NOMO-1 treated with DMSO at 0.1 percent for 48 hours (cell line): ENCODE measurements around the gene GYS1.

Source experiments
- DNase-seq: peaks from one replicate; lab custom pipeline; 2025; ENCODE audit not compliant: unreplicated experiment; lab: John Stamatoyannopoulos, UW

GYS1 gene

DNA sequence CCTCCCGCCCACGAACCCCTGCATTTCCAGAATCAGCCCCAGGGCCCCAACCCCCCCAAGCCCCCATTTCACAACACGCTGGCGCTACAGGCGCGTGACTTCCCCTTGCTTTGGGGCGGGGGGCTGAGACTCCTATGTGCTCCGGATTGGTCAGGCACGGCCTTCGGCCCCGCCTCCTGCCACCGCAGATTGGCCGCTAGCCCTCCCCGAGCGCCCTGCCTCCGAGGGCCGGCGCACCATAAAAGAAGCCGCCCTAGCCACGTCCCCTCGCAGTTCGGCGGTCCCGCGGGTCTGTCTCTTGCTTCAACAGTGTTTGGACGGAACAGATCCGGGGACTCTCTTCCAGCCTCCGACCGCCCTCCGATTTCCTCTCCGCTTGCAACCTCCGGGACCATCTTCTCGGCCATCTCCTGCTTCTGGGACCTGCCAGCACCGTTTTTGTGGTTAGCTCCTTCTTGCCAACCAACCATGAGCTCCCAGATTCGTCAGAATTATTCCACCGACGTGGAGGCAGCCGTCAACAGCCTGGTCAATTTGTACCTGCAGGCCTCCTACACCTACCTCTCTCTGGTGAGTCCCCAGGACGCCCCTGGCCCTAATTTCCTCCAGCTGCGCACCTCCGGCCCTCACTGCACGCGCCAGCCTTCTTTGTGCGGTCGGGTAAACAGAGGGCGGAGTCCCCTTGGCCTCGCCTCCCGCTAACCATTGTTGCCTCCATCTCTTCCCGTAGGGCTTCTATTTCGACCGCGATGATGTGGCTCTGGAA is 27.9 kb downstream of the GYS1 start, which contains the start of gene FTL:
Gene FTL (plus strand): TSS at position 270 of the 766 bp plus-strand sequence. CDS start 199 bp downstream, at position 469.
- DNase-seq: peak; percentile 95

DNA sequence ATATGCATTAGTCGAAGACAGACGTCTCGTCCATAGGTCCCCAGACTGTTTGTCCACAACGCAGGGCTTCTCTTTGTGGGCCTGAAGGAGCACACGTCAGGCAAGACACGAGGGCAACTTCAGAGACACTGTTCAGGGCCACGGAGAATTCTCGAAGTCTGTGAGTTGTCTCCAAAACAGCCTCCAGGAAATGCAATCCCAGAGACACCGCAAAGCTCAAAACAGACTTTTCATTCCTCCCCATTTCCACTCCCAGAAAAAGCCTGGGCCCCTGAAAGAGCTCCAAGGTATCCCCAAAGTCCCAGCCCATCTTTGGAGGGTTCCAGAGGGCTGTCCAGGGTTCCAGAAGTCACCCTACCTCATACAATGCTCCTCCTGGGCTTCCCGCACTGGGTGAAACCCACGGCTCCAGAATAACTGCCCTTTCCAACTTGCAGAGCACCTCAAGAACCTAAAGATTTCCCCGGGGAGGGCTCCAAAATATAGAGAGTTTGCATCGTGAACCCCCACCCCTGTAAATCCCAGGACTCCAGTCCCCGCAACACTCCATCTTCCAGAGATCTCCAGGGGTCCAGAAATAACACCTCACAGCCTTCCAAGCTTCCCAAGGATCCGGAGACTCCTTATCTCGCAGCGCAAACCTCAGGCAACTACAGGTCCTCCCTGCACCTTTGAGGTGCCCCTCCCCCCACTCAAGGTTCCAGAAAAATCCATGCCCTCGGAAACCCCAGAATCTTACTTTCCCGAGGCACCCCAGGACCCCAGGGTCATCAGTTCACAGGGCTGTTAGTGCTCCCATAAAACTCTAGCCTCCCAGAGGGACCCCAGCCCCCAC is 28.7 kb downstream of the GYS1 start:
- DNase-seq: no peak

DNA sequence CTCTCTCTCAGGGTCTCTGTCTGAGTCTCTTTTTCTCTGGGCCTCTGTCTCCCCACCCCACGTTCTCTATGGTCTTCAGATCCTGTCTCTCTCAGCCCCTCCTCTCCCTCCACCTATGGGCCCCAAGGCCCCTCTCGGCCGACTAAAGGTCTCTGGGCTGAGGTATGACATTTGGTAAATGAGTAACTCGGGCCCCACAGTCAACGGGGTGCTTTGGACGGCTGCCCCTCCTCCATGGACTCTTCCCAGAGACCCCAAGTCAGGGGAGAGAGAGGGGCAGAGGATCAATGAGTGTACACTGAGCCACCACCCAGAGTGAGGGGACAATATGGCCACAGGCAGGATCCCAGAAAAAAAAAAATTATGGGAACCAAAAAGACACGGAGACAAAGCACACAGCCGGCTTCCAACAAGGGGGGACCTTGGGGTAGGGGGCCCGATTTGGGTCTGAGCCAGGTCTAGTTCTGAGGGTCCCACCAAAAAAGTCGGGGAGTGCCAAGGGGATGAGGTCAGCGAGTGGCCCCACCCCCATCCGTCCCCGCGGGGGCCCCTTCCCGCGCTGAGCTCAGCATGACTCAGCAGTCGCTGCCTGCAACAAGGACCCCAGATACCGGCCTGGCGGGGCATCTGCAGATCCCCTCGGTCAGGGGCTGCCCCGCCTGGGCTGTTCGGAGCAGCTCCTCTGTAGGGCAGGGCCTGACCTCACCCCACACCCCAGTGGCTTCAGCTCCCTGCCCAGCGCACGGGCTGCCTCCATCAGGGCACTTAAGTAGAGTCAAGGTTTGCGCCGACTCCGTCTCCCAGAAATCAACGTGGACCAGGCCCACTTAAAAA is 29.5 kb downstream of the GYS1 start:
- DNase-seq: peak; percentile 51

DNA sequence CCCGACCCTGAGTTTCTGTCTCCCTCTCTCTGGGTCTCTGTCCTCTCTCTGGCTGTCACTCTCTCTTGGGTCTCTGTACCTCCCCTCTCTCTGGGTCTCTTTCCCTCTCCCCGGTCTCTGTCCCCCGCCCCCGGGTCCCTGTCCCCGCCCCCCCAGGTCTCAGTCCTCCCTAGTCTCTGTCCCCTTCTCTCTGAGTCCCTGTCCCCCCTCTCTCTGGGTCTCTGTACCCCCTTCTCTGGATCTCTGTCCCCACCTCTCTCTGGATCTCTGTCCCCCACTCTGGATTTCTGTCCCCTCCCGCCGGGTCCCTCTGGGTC is 30.3 kb downstream of the GYS1 start:
- no peak for DNase-seq

DNA sequence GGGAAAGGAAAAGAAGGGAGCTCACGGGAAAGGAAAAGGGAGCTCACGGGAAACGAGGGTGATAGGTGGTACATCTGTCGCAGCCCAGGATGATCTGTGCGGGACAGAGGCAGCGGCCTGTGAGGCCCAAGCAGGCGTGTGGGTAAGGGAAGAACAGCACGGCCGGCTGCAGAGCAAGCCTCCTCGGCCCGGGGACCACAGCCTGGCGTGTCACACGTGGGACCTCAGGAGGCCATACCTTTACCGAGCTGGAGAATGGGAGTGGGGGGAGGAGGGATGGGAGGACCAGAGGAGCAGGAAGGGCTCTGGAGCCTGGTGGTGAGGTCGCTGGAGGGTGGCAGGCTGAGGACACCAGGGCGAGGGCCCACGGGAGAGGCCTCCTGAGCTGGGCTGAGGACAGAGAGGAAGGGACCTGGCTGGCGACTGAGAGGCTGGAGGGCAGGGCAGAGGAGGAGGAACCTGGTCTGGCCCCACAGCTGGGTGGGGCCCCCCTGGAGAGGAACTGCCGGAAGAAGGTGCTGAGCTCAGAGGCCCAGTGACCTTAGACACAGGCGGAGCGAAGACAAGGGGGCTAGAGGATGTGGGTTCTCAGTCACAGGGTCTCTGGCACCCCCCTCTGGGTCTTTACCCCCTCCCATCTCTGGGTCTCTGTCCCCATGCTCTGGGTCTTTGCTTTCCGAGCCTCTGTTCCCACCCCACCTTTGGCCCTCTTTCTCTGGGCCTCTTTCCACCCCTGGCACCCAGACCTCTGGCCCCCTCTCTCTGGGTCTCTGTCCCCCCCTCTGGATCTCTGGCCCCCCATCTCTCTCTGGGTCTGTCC is 30.9 kb downstream of the GYS1 start:
- peak; percentile 90 for DNase-seq

DNA sequence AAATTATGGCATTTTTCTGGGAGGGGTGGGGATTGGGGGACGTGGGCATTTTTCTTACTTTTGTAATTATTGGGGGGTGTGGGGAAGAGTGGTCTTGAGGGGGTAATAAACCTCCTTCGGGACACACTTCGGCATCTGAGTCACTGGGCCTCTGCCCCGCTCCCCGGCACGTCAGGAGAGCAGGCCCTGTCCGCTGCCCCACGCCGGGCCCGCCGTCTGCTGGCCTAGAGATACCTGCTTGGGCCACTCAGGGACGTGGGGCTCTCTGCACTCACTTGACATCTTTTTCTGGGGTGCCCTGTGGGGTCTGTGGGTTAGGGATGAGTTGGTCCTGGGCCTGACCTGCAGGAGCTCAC is 31.5 kb downstream of the GYS1 start:
- no peak for DNase-seq

DNA sequence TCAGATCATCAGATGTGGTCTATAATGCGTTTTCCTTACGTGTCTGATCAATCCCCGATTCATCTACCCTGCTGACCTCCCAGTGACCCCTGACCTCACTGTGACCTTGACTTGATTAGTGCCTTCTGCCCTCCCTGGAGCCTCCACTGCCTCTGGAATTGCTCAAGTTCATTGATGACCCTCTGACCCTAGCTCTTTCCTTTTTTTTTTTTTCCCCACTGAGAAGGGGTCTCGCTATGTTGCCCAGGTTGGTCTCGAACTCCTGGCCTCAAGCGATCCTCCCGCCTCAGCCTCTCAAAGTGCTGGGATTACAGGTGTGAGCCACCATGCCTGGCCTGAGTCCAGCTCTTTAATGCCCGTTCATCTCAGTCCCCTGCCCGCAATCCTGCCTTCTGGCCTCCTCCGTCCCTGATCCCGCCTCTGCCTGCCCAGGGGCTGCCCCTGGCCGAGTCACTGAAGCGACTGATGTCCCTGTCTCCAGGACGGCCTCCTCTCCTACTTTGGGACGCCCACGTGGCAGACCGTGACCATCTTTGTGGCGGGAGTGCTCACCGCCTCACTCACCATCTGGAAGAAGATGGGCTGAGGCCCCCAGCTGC is 32.0 kb downstream of the GYS1 start:
- DNase-seq: no peak

DNA sequence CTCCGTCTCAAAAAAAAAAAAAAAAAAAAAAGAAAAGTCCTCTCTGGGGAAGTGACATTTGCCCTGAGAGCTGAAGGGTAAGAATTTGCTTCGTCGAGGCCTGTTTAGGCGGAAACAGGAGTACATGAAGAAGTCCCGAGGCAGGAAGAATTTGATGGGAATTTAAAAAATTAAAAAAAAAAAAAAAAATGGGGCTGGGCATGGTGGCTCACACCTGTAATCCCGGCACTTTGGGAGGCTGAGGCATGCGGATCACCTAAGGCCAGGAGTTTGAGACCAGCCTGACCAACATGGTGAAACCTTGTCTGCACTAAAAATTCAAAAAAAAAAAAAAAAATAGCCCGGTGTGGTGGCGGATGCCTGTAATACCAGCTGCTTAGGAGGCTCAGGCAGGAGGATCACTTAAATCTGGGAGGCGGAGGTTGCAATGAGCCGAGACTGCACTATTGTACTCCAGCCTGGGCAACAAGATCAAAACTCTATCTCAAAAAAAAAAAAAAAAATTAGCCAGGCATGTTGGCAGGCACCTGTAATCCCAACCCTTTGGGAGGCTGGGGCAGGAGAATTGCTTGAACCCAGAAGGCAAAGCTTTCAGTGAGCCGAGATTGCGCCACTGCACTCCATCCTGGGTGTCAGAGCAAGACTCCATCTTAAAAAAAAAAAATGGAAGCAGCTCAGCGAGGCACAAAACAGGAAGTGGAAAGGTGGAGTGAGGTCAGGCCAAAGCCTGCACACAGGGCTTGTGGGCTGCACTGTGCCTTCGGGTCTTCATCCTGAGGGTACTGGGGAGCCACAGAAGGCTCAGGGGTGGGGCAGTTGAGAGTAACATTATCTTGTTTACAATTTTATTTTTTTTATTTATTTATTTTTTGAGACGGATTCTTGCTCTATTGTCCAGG is 33.5 kb downstream of the GYS1 start:
- DNase-seq: no peak

DNA sequence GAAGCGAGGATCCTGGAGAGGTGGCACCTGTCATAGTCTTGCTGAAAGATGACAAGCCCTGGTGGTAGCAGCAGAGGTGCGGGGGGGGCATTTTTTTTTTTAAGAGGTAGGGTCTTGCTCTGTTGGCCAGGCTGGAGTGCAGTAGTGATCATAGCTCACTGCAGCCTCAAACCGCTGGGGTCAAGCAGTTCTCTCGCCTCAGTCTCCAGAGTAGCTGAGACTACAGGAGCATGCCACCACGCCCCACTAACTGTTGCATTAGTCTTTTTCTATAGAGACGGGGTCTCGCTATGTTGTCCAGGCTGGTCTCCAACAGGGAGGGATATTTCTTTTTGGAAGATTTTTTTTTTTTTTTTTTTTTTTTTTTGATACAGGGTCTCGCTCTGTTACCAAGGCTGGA is 35.1 kb downstream of the GYS1 start:
- no peak for DNase-seq

DNA sequence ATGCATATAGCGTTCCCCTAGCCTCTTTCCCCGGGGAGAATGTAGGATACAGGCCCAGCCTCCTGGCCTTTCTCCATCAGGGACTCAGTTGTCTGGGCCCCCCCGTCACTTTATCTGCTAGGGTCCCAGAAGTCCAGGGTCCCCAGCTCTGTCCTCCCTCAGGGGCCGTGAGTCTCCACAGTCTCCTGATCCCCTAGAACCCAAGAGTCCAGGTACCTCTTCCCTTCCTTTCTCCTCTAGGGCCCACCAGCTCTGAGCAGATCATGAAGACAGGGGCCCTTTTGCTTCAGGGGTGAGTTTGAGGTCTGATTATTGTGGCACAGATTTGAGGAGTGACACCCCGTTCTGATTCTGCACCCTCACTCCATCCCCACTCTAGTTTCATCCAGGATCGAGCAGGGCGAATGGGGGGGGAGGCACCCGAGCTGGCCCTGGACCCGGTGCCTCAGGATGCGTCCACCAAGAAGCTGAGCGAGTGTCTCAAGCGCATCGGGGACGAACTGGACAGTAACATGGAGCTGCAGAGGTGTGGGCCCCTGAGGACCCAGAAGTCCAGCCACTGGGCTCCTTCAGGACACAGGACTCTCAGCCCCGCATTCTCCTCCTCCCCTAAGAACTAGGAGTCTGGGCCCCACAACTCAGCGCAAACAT is 37.7 kb downstream of the GYS1 start:
- no peak for DNase-seq

DNA sequence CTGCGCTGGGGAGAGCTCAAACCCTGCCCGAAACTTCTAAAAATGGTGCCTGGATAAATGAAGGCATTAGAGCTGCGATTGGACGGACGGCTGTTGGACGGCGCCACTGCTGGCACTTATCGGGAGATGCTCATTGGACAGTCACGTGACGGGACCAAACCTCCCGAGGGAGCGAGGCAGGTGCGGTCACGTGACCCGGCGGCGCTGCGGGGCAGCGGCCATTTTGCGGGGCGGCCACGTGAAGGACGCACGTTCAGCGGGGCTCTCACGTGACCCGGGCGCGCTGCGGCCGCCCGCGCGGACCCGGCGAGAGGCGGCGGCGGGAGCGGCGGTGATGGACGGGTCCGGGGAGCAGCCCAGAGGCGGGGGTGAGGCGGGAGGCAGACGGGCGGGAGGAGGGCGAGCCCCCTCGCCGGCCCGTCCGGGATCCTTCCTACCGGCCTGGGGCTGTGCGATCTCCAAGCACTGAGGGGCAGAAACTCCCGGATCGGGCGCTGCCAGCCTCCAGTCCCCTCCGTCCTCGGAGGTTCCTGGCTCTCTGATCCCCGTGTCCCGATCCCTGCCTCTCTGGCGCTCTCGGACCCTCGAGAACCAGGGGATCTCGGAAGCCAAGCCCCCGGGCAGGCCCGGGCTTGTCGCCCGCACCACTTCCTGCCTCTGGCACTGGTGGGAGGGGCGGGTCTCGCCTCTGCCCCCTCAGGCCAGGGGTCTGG is 38.4 kb downstream of the GYS1 start, which contains the start of gene BAX:
Gene BAX (plus strand): TSS at position 281 of the 713 bp plus-strand sequence. CDS start 54 bp downstream, at position 335.
- peak; percentile 93 for DNase-seq

DNA sequence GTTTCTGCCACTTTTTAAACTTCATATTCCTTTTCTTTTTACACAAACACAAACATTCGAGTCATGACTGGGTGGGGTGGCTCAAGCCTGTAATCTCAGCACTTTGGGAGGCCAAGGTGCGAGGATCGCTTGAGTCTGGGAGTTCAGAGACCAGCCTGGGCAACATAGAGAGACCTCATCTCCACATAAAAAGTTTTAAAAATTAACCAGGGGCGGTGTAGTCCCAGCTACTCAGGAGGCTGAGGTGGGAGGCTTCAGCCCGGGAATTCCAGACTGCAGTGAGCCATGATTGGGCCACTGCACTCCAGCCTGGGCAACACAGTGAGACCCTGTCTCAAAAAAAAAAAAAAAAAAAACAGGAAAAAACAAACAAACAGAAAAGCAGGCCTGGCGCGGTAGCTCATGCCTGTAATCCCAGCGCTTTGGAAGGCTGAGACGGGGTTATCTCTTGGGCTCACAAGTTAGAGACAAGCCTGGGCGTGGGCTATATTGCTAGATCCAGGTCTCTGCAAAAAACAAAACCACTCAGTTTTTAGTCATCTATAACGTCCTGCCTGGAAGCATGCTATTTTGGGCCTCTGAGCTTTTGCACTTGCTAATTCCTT is 39.0 kb downstream of the GYS1 start:
- DNase-seq: no peak

DNA sequence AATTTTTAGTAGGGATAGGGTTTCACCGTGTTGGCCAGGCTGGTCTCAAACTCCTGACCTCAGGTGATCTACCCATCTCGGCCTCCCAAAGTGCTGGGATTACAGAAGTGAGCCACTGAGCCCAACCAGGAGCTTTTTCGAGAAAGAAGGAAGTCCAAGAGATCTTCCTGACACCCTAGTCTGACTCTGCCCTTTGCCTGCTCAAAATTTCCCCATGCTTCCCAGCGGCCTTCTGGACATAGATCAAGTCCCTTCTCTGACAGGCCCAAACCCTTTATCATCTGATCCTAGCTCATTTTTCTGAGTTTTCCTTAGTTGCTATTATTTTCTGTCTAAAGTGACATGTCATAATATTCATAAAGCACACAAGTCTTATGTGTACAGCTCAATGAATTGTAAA is 40.0 kb downstream of the GYS1 start:
- no peak for DNase-seq

DNA sequence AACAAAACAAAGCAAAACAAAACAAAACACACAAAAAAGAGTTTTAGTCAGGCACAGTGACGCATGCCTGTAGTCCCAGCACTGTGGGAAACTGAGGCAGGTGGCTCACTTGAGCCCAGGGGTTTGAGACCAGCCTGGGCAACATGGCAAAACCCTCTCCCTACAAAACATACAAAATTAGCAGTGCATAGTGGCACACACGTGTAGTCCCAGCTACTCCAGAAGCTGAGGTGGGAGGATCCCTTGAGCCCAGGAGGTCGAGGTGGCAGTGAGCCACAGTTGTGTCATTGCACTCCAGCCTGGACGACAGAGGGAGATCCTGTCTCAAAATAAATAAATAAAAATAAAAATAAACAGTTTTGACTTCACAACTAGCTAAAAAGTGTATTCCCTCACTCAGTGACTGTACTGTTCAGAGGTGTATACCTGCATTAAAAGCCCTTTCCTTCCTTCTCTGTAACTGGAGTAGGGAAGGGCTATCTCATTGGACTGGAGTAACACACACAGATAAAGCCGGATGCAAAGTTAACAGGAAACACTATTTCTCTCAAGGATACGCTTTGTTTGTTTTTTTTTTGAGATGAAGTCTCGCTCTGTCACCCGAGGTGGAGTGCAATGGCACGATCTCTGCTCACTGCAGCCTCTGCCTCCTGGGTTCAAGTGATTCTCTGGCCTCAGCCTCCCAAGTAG is 42.1 kb downstream of the GYS1 start:
- DNase-seq: no peak

DNA sequence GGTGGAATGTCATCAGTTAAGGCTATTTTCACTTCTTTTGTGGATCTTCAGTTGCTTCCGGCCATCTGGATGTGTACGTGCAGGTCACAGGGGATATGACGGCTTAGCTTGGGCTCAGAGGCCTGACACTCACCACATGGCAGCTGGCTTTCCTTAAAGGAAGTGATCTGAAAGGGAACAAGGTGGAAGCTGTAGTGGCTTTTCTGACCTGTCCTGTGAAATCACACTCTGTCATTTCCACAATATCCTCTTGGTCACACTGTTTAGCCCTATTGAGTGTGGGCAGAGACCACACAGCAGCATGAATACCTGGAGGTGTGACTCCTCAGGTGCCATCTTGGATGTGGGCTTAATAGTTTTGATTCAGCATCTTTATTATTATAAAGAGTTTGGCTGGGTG is 43.0 kb downstream of the GYS1 start:
- DNase-seq: no peak

DNA sequence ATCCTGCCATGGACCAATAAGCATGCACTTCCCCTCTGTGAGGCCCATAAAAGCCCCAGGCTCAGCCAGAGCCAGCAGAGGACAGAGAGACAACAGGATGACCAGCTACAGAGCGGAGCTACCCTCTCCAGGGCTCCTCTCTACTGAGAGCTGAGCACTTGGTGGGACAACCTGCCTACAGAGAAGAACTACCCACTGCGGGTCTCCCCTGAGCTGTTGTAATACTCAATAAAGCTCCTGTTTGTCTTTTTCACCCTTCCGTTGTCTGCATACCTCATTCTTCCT is 45.9 kb downstream of the GYS1 start:
- no peak for DNase-seq
